Prostate gland (tissue), 2 donors: Measurements from ENCODE around the gene NLRP9. TPM values are rescaled to one million over a fixed set of nuclear protein-coding genes. Genes with fewer than 3 reads are reported as not detected.

Source experiments
- DNase-seq: peaks from one replicate; pipeline ENCODE4 v3.0.0-alpha.2; 2019; ENCODE audit warnings: low spot score
- H3K27ac ChIP-seq, 2 donors: fragments of 200-600 bp; sonication (generic); 2 replicates each; pipeline ENCODE4 v1.5.1; 2017 to 2019
- H3K27me3 ChIP-seq: fragments of 200-600 bp; sonication (generic); replicated peaks from 2 replicates; pipeline ENCODE4 v1.5.1; 2019; ENCODE audit not compliant: insufficient read depth
- H3K36me3 ChIP-seq, 2 donors: fragments of 200-600 bp; sonication (generic); 1 replicate in 1 of 2; 2 replicates in 1 of 2; pipeline versions ENCODE4 v1.5.1 to v1.8.1; 2017 to 2019
- H3K4me1 ChIP-seq: fragments of 200-600 bp; sonication (generic); replicated peaks from 2 replicates; pipeline ENCODE4 v1.5.1; 2019
- H3K4me3 ChIP-seq, 2 donors: fragments of 200-600 bp; sonication (generic); 2 replicates each; pipeline ENCODE4 v1.5.1; 2017 to 2019
- H3K9me3 ChIP-seq: fragments of 200-600 bp; sonication (generic); 2 replicates; pipeline ENCODE4 v1.5.1; 2017
- POLR2A ChIP-seq: fragments of 450-650 bp; IDR thresholded peaks from one replicate; pipeline ENCODE4 v1.6.1; 2016; ENCODE audit warnings: antibody characterized with exemption, mild to moderate bottlenecking
- POLR2AphosphoS5 ChIP-seq: sonication (generic); formaldehyde crosslinking; IDR thresholded peaks from one replicate; pipeline ENCODE4 v1.6.1; 2017; ENCODE audit warnings: antibody characterized with exemption
- WGBS: methylation state at CpG from one replicate; pipeline ENCODE4 v1.1.5; 2018; 5-methylcytosine and 5-hydroxymethylcytosine counted together
- intact Hi-C: fragments of 100-400 bp; cut with DNase I; formaldehyde crosslinking; loops from one replicate; pipeline ENCODE4 v1.14.2; 2022
- total RNA-seq, 2 donors: library from RNA; depleted of rRNA; stranded (reverse); fragments of >200 nt; gene quantifications; one replicate each; pipeline ENCODE4 v1.1.0, GENCODE V29; 2016
- TF ChIP-seq, protein P1 (sequence below), 4 experiments: fragments of 200-600 bp in 2 of 4; fragments of 450-650 bp in 2 of 4; sonication (generic) in 2 of 4; IDR thresholded peaks; 1 replicate in 3 of 4; 2 replicates in 1 of 4; pipeline ENCODE4 v1.5.1; 2016 to 2019; ENCODE audit warnings: antibody characterized with exemption in 4 of 4, mild to moderate bottlenecking in 2 of 4, moderate library complexity in 2 of 4

The NLRP9 gene
- total RNA-seq, 2 donors from 2014 or later = 4.0 TPM; not detected in 1

GRCh38 chr19:55694241-55694655 is 44.0 kb downstream of the NLRP9 start:
- H3K27ac ChIP-seq = no peak overlapping the region
- no peak for DNase-seq
- no peaks in the 10 kb centered on the region for H3K27me3 ChIP-seq
- intact Hi-C loops = no loop called here
- WGBS = 85% methylated on average over 15 of the region's 15 CpGs
- no peaks in the 10 kb centered on the region for H3K4me1 ChIP-seq
- no peak overlapping the region for H3K4me3 ChIP-seq
- H3K36me3 ChIP-seq = peaks cover 2 to 55% of the 10 kb centered on the region in 2 donors
- TF ChIP-seq, protein P1, sequence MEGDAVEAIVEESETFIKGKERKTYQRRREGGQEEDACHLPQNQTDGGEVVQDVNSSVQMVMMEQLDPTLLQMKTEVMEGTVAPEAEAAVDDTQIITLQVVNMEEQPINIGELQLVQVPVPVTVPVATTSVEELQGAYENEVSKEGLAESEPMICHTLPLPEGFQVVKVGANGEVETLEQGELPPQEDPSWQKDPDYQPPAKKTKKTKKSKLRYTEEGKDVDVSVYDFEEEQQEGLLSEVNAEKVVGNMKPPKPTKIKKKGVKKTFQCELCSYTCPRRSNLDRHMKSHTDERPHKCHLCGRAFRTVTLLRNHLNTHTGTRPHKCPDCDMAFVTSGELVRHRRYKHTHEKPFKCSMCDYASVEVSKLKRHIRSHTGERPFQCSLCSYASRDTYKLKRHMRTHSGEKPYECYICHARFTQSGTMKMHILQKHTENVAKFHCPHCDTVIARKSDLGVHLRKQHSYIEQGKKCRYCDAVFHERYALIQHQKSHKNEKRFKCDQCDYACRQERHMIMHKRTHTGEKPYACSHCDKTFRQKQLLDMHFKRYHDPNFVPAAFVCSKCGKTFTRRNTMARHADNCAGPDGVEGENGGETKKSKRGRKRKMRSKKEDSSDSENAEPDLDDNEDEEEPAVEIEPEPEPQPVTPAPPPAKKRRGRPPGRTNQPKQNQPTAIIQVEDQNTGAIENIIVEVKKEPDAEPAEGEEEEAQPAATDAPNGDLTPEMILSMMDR (IDR thresholded peaks at IDR 0.05) = no peak
- TF ChIP-seq POLR2AphosphoS5 (no peak), POLR2A (no peak)
- no peaks in the 10 kb centered on the region for H3K9me3 ChIP-seq

DNA sequence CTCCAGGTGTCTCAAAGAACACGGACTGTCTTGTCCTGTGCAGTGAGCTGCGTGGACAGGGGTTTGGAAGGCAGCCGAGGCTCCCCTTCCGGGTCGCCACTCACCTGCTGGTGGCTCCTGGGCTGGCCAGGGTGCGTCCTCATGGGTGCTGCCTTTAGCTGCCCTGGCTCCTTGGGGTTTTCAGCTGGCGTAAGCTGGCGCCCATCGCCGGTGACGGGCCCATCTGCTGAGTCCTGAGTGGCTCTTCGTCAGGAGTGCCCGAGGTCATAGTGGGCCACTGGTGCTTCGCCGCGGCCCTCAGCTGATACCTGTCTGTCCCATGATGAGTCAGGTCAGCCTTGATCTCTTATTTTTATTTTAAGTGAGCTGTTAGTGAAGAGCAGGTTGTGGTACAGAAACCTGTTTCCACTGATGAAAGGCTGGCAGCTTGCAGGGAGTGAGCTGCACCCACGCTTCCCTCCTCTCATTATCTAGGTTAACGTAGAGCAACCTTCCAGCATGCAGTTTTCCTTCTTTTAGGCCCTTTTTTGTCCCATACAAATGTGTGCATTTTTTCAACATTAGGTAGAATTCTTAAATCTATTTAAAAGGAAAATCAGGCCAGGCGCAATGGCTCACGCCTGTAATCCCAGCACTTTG is 44.7 kb downstream of the NLRP9 start:
- peaks cover 2 to 61% of the 10 kb centered on the region in 2 donors for H3K36me3 ChIP-seq
- no peak for DNase-seq
- H3K9me3 ChIP-seq = no peaks in the 10 kb centered on the region
- H3K27ac ChIP-seq = no peak overlapping the region
- H3K4me3 ChIP-seq = no peak overlapping the region
- TF ChIP-seq, protein P1 (IDR thresholded peaks at IDR 0.05) = no peak
- intact Hi-C loops = no loop called here
- WGBS = 95% methylated on average over 20 of the region's 20 CpGs
- H3K4me1 ChIP-seq = no peaks in the 10 kb centered on the region
- no peaks in the 10 kb centered on the region for H3K27me3 ChIP-seq

GRCh38 chr19:55692681-55693081 is 45.5 kb downstream of the NLRP9 start:
- Histone ChIP-seq H3K9me3 (no peaks in the 10 kb centered on the region), H3K36me3 (peaks cover 2 to 61% of the 10 kb centered on the region in 2 donors), H3K27ac (no peak overlapping the region), H3K4me1 (no peaks in the 10 kb centered on the region), H3K4me3 (no peak overlapping the region), H3K27me3 (no peaks in the 10 kb centered on the region)
- intact Hi-C loops = no loop called here
- no peak for DNase-seq
- TF ChIP-seq POLR2A (no peak), POLR2AphosphoS5 (no peak)
- TF ChIP-seq, protein P1 (IDR thresholded peaks at IDR 0.05) = no peak
- WGBS = 88% methylated on average over 19 of the region's 19 CpGs

GRCh38 chr19:55691561-55692481 is 46.4 kb downstream of the NLRP9 start:
- H3K4me1 ChIP-seq = no peaks in the 10 kb centered on the region
- intact Hi-C loops = no loop called here
- no peak overlapping the region for H3K4me3 ChIP-seq
- TF ChIP-seq POLR2AphosphoS5 (no peak), POLR2A (no peak)
- TF ChIP-seq, protein P1 (IDR thresholded peaks at IDR 0.05) = no peak
- 93% methylated on average over 31 of the region's 31 CpGs for WGBS
- H3K27me3 ChIP-seq = no peaks in the 10 kb centered on the region
- no peaks in the 10 kb centered on the region for H3K9me3 ChIP-seq
- DNase-seq = no peak
- no peak overlapping the region for H3K27ac ChIP-seq
- peaks cover 2 to 61% of the 10 kb centered on the region in 2 donors for H3K36me3 ChIP-seq
